Tibial nerve (tissue), 4 donors: ENCODE measurements around the gene CNOT11.

Experiments used
- CTCF ChIP-seq, 5 experiments: fragments of 200-600 bp in 3 of 5; fragments of 450-650 bp in 2 of 5; sonication (generic) in 3 of 5; IDR thresholded peaks; one replicate each; pipeline ENCODE4 v1.5.1; 2016 to 2019; ENCODE audit warnings: antibody characterized with exemption in 5 of 5, mild to moderate bottlenecking in 3 of 5, moderate library complexity in 2 of 5
- EP300 ChIP-seq, 2 donors: sonication (generic); formaldehyde crosslinking; IDR thresholded peaks; one replicate each; pipeline ENCODE4 v1.6.1; 2017; ENCODE audit warnings: antibody characterized with exemption in 2 of 2, mild to moderate bottlenecking in 1 of 2

- TF ChIP-seq CTCF (IDR thresholded peaks at IDR 0.05) (no peak), EP300 (IDR thresholded peaks at IDR 0.05) (no peak)
Measured at GRCh38 chr2:101262142-101262541, 9.5 kb downstream of the CNOT11 start.
